Brain microvascular endothelial cell (primary cell): Measurements from ENCODE around the gene CFAP97D2.

Experiments used
- DNase-seq: peaks from one replicate; pipeline ENCODE4 v3.0.0-alpha.2; 2020
- H3K27ac ChIP-seq: fragments of 250-450 bp; sonication (Bioruptor Pico); 2 replicates; pipeline ENCODE4 v1.5.1; 2020; ENCODE audit warnings: mild to moderate bottlenecking, moderate library complexity
- H3K27me3 ChIP-seq: fragments of 250-450 bp; sonication (Bioruptor Pico); replicated peaks from 2 replicates; pipeline ENCODE4 v1.5.1; 2020; ENCODE audit warnings: mild to moderate bottlenecking
- H3K36me3 ChIP-seq: fragments of 250-450 bp; sonication (Bioruptor Pico); replicated peaks from 2 replicates; pipeline ENCODE4 v1.5.1; 2020; ENCODE audit warnings: mild to moderate bottlenecking
- H3K4me3 ChIP-seq: 2 replicates; pipeline ENCODE4 v1.5.1; 2011; ENCODE audit warnings: low read depth, mild to moderate bottlenecking, control low read depth, low read length, moderate library complexity
- CTCF ChIP-seq: IDR thresholded peaks from 2 replicates; pipeline ENCODE4 v1.5.1; 2011; ENCODE audit warnings: low read depth, mild to moderate bottlenecking, moderate library complexity, low read length, control low read depth, inconsistent platforms; ENCODE audit errors: missing control alignments
- in situ Hi-C: cut with HindIII; loops from 2 replicates; pipeline ENCODE4 v1.10.0; 2017; ENCODE audit warnings: low sequenced_read_pairs, low pct_ligation_motif_present

Gene CFAP97D2

DNA sequence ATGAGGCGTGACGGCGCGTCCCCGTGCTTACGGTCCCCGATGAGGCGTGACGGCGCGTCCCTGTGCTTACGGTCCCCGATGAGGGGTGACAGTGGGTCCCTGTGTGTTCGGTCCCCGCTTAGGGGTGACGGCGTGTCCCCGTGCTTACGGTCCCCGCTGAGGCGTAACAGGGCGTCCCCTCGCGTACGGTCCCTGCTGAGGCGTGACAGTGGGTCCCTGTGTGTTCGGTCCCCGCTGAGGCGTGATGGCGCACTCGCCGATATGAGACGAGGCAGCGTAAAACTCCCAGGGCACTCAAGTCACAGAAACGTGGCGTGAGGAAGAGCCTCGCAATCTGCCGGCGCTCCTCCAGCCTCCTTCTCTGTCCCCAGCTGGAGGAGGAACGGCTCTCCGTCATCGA is 20.9 kb downstream of the CFAP97D2 start:
- no peak for TF ChIP-seq CTCF
- no peak overlapping the region for H3K4me3 ChIP-seq
- in situ Hi-C loops: no loop called here
- no peak for DNase-seq
- H3K36me3 ChIP-seq: no peaks in the 10 kb centered on the region
- no peak overlapping the region for H3K27ac ChIP-seq
- H3K27me3 ChIP-seq: no peaks in the 10 kb centered on the region

GRCh38 chr13:114200399-114200911 is 21.4 kb downstream of the CFAP97D2 start:
- Histone ChIP-seq H3K36me3 (no peaks in the 10 kb centered on the region), H3K27ac (no peak overlapping the region), H3K27me3 (no peaks in the 10 kb centered on the region), H3K4me3 (no peak overlapping the region)
- TF ChIP-seq CTCF: no peak
- DNase-seq: no peak
- in situ Hi-C loops: no loop called here

- H3K27ac ChIP-seq: no peak overlapping the region
- in situ Hi-C loops: no loop called here
- no peak for TF ChIP-seq CTCF
- H3K4me3 ChIP-seq: no peak overlapping the region
- no peak for DNase-seq
- H3K27me3 ChIP-seq: no peaks in the 10 kb centered on the region
- H3K36me3 ChIP-seq: no peaks in the 10 kb centered on the region
Observed at GRCh38 chr13:114202581-114202980, 23.5 kb downstream of the CFAP97D2 start.

GRCh38 chr13:114203536-114203935 is 24.5 kb downstream of the CFAP97D2 start:
- TF ChIP-seq CTCF: no peak

GRCh38 chr13:114204894-114205293 is 25.8 kb downstream of the CFAP97D2 start:
- H3K27ac ChIP-seq: no peak overlapping the region
- in situ Hi-C loops: no loop called here

More at GRCh38 chr13:114203536-114203935, 24.5 kb downstream of the CFAP97D2 start:
- in situ Hi-C loops: no loop called here
- Histone ChIP-seq H3K36me3 (no peaks in the 10 kb centered on the region), H3K27ac (no peak overlapping the region), H3K27me3 (no peaks in the 10 kb centered on the region), H3K4me3 (no peak overlapping the region)
- DNase-seq: no peak

More at GRCh38 chr13:114204894-114205293, 25.8 kb downstream of the CFAP97D2 start:
- Histone ChIP-seq H3K36me3 (no peaks in the 10 kb centered on the region), H3K27me3 (no peaks in the 10 kb centered on the region), H3K4me3 (no peak overlapping the region)
- TF ChIP-seq CTCF: no peak
- DNase-seq: no peak
